ENCODE measurements around the gene FGFR2.

FGFR2 gene

DNA sequence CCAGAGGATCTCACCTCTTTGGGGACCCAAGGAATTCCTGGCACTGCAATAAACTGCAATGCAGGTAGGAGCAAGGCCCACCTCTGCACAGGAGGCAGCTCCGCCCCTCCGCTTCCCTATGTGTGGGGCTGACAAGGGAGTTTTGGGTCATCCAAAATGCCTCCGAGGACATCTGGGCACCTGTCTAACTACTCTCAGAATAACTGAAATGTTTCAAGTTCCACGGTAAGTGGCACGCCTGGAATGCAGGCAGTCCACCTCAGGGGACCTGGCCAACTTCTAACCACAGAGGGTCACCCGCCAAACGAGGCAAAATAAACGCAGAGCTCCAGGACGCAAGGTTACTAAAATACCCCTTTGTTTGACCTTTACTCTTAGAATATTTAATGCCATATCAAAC lies 102.5 kb downstream of the FGFR2 start:
- TF ChIP-seq CEBPB (IDR thresholded peaks at IDR 0.05) (peak; percentile 11; the same call in 1 of the 2 replicates), TCF12 (IDR thresholded peaks at IDR 0.05; ENCODE audit: low read depth) (peak; percentile 96), ZBTB7A (IDR thresholded peaks at IDR 0.05; ENCODE audit: low read depth) (no peak), EGR1 (IDR thresholded peaks at IDR 0.05) (no peak), NFIC (IDR thresholded peaks at IDR 0.05) (peak; percentile 92), USF1 (IDR thresholded peaks at IDR 0.05) (no peak), RAD21 (IDR thresholded peaks at IDR 0.05; ENCODE audit: low read depth) (0 out of 2 replicates have a peak, but pooled peaks have one; percentile 20), CREB1 (IDR thresholded peaks at IDR 0.05; ENCODE audit: low read depth) (no peak), TEAD4 (IDR thresholded peaks at IDR 0.05) (peak; percentile 100), YY1 (IDR thresholded peaks at IDR 0.05; ENCODE audit: low read depth) (0 out of 2 replicates have a peak, but pooled peaks have one; percentile 22), FOXM1 (IDR thresholded peaks at IDR 0.05; ENCODE audit: borderline replicate concordance, low read depth) (0 out of 2 replicates have a peak, but pooled peaks have one; percentile 42), TAF1 (IDR thresholded peaks at IDR 0.05; ENCODE audit: low read depth) (no peak), EP300 (IDR thresholded peaks at IDR 0.05; ENCODE audit: borderline replicate concordance) (peak; percentile 90)
- TF ChIP-seq, protein P1, sequence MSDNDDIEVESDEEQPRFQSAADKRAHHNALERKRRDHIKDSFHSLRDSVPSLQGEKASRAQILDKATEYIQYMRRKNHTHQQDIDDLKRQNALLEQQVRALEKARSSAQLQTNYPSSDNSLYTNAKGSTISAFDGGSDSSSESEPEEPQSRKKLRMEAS (IDR thresholded peaks at IDR 0.05) = peak; percentile 37; the same call in 1 of the 2 replicates
- TF ChIP-seq, protein P2, sequence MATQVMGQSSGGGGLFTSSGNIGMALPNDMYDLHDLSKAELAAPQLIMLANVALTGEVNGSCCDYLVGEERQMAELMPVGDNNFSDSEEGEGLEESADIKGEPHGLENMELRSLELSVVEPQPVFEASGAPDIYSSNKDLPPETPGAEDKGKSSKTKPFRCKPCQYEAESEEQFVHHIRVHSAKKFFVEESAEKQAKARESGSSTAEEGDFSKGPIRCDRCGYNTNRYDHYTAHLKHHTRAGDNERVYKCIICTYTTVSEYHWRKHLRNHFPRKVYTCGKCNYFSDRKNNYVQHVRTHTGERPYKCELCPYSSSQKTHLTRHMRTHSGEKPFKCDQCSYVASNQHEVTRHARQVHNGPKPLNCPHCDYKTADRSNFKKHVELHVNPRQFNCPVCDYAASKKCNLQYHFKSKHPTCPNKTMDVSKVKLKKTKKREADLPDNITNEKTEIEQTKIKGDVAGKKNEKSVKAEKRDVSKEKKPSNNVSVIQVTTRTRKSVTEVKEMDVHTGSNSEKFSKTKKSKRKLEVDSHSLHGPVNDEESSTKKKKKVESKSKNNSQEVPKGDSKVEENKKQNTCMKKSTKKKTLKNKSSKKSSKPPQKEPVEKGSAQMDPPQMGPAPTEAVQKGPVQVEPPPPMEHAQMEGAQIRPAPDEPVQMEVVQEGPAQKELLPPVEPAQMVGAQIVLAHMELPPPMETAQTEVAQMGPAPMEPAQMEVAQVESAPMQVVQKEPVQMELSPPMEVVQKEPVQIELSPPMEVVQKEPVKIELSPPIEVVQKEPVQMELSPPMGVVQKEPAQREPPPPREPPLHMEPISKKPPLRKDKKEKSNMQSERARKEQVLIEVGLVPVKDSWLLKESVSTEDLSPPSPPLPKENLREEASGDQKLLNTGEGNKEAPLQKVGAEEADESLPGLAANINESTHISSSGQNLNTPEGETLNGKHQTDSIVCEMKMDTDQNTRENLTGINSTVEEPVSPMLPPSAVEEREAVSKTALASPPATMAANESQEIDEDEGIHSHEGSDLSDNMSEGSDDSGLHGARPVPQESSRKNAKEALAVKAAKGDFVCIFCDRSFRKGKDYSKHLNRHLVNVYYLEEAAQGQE (IDR thresholded peaks at IDR 0.05; ENCODE audit: low read depth) = no peak

DNA sequence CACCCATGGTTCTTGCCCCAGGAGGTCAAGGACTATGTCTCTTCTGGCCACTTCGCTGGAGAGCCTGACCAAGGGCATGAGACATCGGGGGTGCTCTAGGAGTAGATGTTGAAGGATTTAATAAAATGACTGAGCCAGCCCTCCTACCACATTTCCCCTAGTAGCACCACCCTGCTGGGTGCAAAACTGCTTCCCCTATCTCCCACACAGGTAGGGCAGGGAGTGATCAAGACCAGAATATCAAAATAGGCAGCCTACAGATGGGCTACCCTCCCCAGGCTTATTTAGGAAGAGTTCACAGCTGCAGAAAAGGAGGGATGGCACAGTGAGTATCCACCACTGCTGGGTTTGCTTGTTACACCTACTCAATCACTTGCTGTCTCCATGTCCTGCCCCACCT lies 103.9 kb downstream of the FGFR2 start:
- TF ChIP-seq YY1 (IDR thresholded peaks at IDR 0.05; ENCODE audit: low read depth) = no peak
- TF ChIP-seq NFIC (IDR thresholded peaks at IDR 0.05) = no peak
- no peak for TF ChIP-seq TEAD4 (IDR thresholded peaks at IDR 0.05)
- TF ChIP-seq, protein P2 (IDR thresholded peaks at IDR 0.05; ENCODE audit: low read depth) = no peak
- TF ChIP-seq TAF1 (IDR thresholded peaks at IDR 0.05; ENCODE audit: low read depth) = no peak
- no peak for TF ChIP-seq FOXM1 (IDR thresholded peaks at IDR 0.05; ENCODE audit: borderline replicate concordance, low read depth)
- TF ChIP-seq TCF12 (IDR thresholded peaks at IDR 0.05; ENCODE audit: low read depth) = no peak
- TF ChIP-seq USF1 (IDR thresholded peaks at IDR 0.05) = no peak
- no peak for TF ChIP-seq CREB1 (IDR thresholded peaks at IDR 0.05; ENCODE audit: low read depth)
- no peak for TF ChIP-seq ZBTB7A (IDR thresholded peaks at IDR 0.05; ENCODE audit: low read depth)
- TF ChIP-seq CEBPB (IDR thresholded peaks at IDR 0.05) = no peak
- TF ChIP-seq RAD21 (IDR thresholded peaks at IDR 0.05; ENCODE audit: low read depth) = no peak
- TF ChIP-seq EGR1 (IDR thresholded peaks at IDR 0.05) = no peak
- TF ChIP-seq EP300 (IDR thresholded peaks at IDR 0.05; ENCODE audit: borderline replicate concordance) = no peak
- TF ChIP-seq, protein P1 (IDR thresholded peaks at IDR 0.05) = no peak

- TF ChIP-seq EP300 (IDR thresholded peaks at IDR 0.05; ENCODE audit: borderline replicate concordance) (no peak), FOXM1 (IDR thresholded peaks at IDR 0.05; ENCODE audit: borderline replicate concordance, low read depth) (no peak), TCF12 (IDR thresholded peaks at IDR 0.05; ENCODE audit: low read depth) (no peak), RAD21 (IDR thresholded peaks at IDR 0.05; ENCODE audit: low read depth) (no peak), CREB1 (IDR thresholded peaks at IDR 0.05; ENCODE audit: low read depth) (no peak), TAF1 (IDR thresholded peaks at IDR 0.05; ENCODE audit: low read depth) (no peak), EGR1 (IDR thresholded peaks at IDR 0.05) (no peak), YY1 (IDR thresholded peaks at IDR 0.05; ENCODE audit: low read depth) (no peak), TEAD4 (IDR thresholded peaks at IDR 0.05) (no peak), CEBPB (IDR thresholded peaks at IDR 0.05) (no peak), NFIC (IDR thresholded peaks at IDR 0.05) (no peak), USF1 (IDR thresholded peaks at IDR 0.05) (no peak), ZBTB7A (IDR thresholded peaks at IDR 0.05; ENCODE audit: low read depth) (no peak)
- TF ChIP-seq, protein P2 (IDR thresholded peaks at IDR 0.05; ENCODE audit: low read depth) = no peak
- TF ChIP-seq, protein P1 (IDR thresholded peaks at IDR 0.05) = no peak
Observed at GRCh38 chr10:121493521-121493920, 104.7 kb downstream of the FGFR2 start.

Data from Ishikawa (cell line).